Measurements from ENCODE around the gene ALDH5A1.

DNA sequence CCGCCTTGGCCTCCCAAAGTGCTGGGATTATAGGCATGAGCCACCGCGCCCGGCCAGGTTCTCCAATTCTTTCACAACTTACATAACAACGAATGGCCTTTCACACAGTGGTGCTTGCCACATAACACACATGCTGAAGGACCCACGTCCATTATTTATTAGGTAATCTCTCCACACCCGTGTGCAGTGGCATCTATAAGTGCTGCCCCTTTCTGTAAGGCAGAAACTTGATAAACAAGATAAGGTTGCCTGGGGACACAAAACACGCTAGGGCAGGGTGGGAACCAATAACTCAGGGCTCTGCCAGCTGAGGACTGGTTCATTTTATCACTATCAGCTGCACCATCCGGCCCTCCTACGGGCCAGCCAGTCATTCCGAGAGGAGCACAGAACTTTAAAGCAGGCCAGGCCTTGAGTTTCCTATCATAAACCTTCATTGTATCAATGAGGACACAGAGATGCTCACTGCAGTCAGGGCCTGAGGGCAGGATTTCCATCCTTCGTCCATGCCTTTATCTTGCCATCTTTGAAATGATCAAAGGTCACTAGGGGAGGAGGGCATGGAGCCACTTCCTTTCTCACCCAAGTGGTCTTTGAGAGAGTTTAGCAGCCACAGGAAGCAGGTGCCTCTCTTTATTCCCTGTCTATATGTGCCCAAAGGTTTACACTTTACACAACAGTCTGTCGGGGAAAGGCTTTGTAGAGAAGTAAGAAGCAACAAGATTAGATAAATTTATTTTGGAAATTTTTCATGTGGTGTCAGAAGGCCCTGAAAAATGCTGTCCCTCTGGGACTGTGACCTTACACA lies 43.0 kb upstream of the ALDH5A1 start:
- no peak for TF ChIP-seq CTCF (conservative IDR thresholded peaks at IDR 0.05; ENCODE audit: low read length)
- TF ChIP-seq EZH2phosphoT487 (IDR thresholded peaks at IDR 0.05; ENCODE audit: borderline replicate concordance) = no peak
